GM12878 (cell line): ENCODE results near the gene MRAS. TPM values are rescaled to one million over a fixed set of nuclear protein-coding genes. Genes with fewer than 3 reads are reported as not detected.

Experiments
- ATAC-seq: fragments of 200-7000 bp; cut with Tn5 transposase; 3 replicates; pipeline ENCODE4 v1.9.1; 2020; ENCODE audit warnings: mild to moderate bottlenecking, moderate library complexity
- BruUV-seq: library from RNA; stranded (reverse); fragments of 400-500 nt; replicated peaks from 2 replicates; lab custom pipeline; 2021; lab: Mats Ljungman, UMichigan
- CTCF ChIA-PET: fragments of 300-600 bp; sonication (Branson Sonifier 250); formaldehyde crosslinking; extraction: SDS; loops from one replicate; lab custom pipeline; 2021; ENCODE audit warnings: inconsistent platforms; lab: Yijun Ruan, JAX
- POLR2A ChIA-PET: fragments of 350-600 bp; formaldehyde crosslinking; extraction: SDS; loops from one replicate; lab custom pipeline; 2021; ENCODE audit warnings: inconsistent platforms; lab: Charles Lee
- RAD21 ChIA-PET: fragments of 300-600 bp; sonication (Branson Sonifier 250); formaldehyde crosslinking; loops from one replicate; lab custom pipeline; 2023; ENCODE audit warnings: antibody characterized with exemption; ENCODE audit not compliant: unreplicated experiment; lab: Charles Lee
- SMC1A ChIA-PET: fragments of 300-600 bp; sonication (Branson Sonifier 250); formaldehyde crosslinking; loops from one replicate; lab custom pipeline; 2023; ENCODE audit not compliant: unreplicated experiment, uncharacterized antibody; lab: Charles Lee
- DNase-seq: peaks from one replicate; pipeline ENCODE4 v3.0.0-alpha.2; 2011; ENCODE audit warnings: low read depth, low spot score
- FAIRE-seq: peaks from 3 replicates; lab custom pipeline; 2011; peaks lifted over from hg19 to GRCh38; lab: Jason Lieb, UNC
- H2AFZ ChIP-seq: 2 replicates; pipeline ENCODE4 v1.6.0; 2011; ENCODE audit warnings: low read depth, low read length, control low read depth; ENCODE audit not compliant: control insufficient read depth
- H3K27ac ChIP-seq: 2 replicates; pipeline ENCODE4 v1.5.1; 2011; ENCODE audit warnings: control low read depth; ENCODE audit not compliant: control insufficient read depth, insufficient read depth
- H3K27me3 ChIP-seq, 2 experiments: replicated peaks in 1 of 2; 2 replicates each; pipeline versions ENCODE4 v1.6.0 to v1.6.1; 2011; ENCODE audit warnings: low read length in 1 of 2; ENCODE audit not compliant: control insufficient read depth in 2 of 2, insufficient read depth in 2 of 2
- H3K36me3 ChIP-seq, 2 experiments: 2 replicates each; pipeline ENCODE4 v1.5.1; 2011; ENCODE audit warnings: low read length in 1 of 2; ENCODE audit not compliant: control insufficient read depth in 2 of 2, insufficient read depth in 2 of 2
- H3K4me1 ChIP-seq: 2 replicates; pipeline ENCODE4 v1.6.1; 2011; ENCODE audit warnings: mild to moderate bottlenecking, low read length, moderate library complexity, mixed read lengths; ENCODE audit not compliant: control insufficient read depth, insufficient read depth
- H3K4me2 ChIP-seq: 2 replicates; pipeline ENCODE4 v1.6.0; 2011; ENCODE audit warnings: control low read depth; ENCODE audit not compliant: control insufficient read depth, insufficient read depth
- H3K4me3 ChIP-seq: fragments of 200-600 bp; sonication (generic); 2 replicates; pipeline ENCODE4 v1.5.1; 2016
- H3K79me2 ChIP-seq: 2 replicates; pipeline ENCODE4 v1.6.0; 2011; ENCODE audit warnings: low read length; ENCODE audit not compliant: control insufficient read depth, insufficient read depth
- H3K9ac ChIP-seq: 2 replicates; pipeline ENCODE4 v1.8.0; 2011; ENCODE audit warnings: low read length, control low read depth, mixed read lengths; ENCODE audit not compliant: control insufficient read depth, insufficient read depth
- H3K9me3 ChIP-seq: replicated peaks from 3 replicates; pipeline ENCODE4 v1.5.1; 2011; ENCODE audit warnings: mild to moderate bottlenecking, low read length; ENCODE audit not compliant: control insufficient read depth, insufficient read depth
- H4K20me1 ChIP-seq: 2 replicates; pipeline ENCODE4 v1.6.0; 2011; ENCODE audit not compliant: control insufficient read depth, insufficient read depth
- ATF7 ChIP-seq: fragments of 450-650 bp; IDR thresholded peaks from 2 replicates; pipeline ENCODE4 v1.6.1; 2016; ENCODE audit warnings: low read depth, mild to moderate bottlenecking
- CEBPZ ChIP-seq: fragments of 150-350 bp; IDR thresholded peaks from 2 replicates; pipeline ENCODE4 v1.6.1; 2016; ENCODE audit warnings: low read depth, low read length
- HSF1 ChIP-seq: fragments of 150-350 bp; IDR thresholded peaks from 2 replicates; pipeline ENCODE4 v1.6.1; 2014; ENCODE audit warnings: mild to moderate bottlenecking, low read depth, low read length
- JUND ChIP-seq: IDR thresholded peaks from 2 replicates; pipeline ENCODE4 v1.6.1; 2012; ENCODE audit warnings: low read depth, mild to moderate bottlenecking, low read length, improper control_type of control experiment, moderate library complexity
- KAT2A ChIP-seq: conservative IDR thresholded peaks from 2 replicates; pipeline ENCODE4 v1.6.1; 2011; ENCODE audit warnings: low read depth, low read length; ENCODE audit not compliant: control insufficient read depth
- MLLT1 ChIP-seq: fragments of 450-650 bp; IDR thresholded peaks from 2 replicates; pipeline ENCODE4 v1.6.1; 2016; ENCODE audit warnings: mild to moderate bottlenecking
- POLR2A ChIP-seq: IDR thresholded peaks from 2 replicates; pipeline ENCODE4 v1.6.1; 2011; ENCODE audit warnings: low read depth, mild to moderate bottlenecking, low read length
- RELA ChIP-seq: fragments of 450-650 bp; IDR thresholded peaks from 2 replicates; pipeline ENCODE4 v1.8.0; 2014; ENCODE audit warnings: borderline replicate concordance; ENCODE audit not compliant: partially characterized antibody
- REST ChIP-seq: IDR thresholded peaks from 2 replicates; pipeline ENCODE4 v1.6.1; 2012; ENCODE audit warnings: mild to moderate bottlenecking, low read depth, low read length
- SREBF2 ChIP-seq: IDR thresholded peaks from 2 replicates; pipeline ENCODE4 v1.6.1; 2012; ENCODE audit warnings: mild to moderate bottlenecking, low read length
- WGBS: methylation state at CpG from one replicate; pipeline ENCODE4 v1.1.6; 2016; ENCODE audit warnings: low lambda C conversion rate; ENCODE audit not compliant: insufficient replicate concordance, insufficient coverage; ENCODE audit errors: missing lambda C conversion rate; 5-methylcytosine and 5-hydroxymethylcytosine counted together
- in situ Hi-C: fragments of 300-500 bp; cut with MboI; formaldehyde crosslinking; loops from 9 replicates; pipeline ENCODE4 v1.14.3; 2018; ENCODE audit warnings: mixed read lengths
- intact Hi-C: fragments of 100-400 bp; cut with micrococcal nuclease; formaldehyde crosslinking; loops from one replicate; pipeline ENCODE4 v1.14.2; 2022; ENCODE audit not compliant: unreplicated experiment
- polyA plus RNA-seq, 11 experiments: library from polyadenylated mRNA; depleted of rRNA in 4 of 11; unstranded in 6 of 11; stranded (reverse) in 5 of 11; fragments of >200 nt; fragmentation: Nextera tagmentation in 4 of 11; fragmentation: Illumina TruSeq in 1 of 11; extraction: Ambion mirVana in 4 of 11; extraction: Trizol in 1 of 11; gene quantifications; 1 replicate in 1 of 11; 2 replicates in 10 of 11; pipeline versions ENCODE4 v1.2.1 to v1.2.3, GENCODE V29; 2011 to 2016; ENCODE audit warnings: inconsistent platforms in 2 of 11, missing spikeins in 2 of 11, low read depth in 1 of 11
- total RNA-seq, 4 experiments: library from RNA; depleted of rRNA in 3 of 4; stranded (reverse); fragments of >200 nt in 3 of 4; fragmentation: Illumina TruSeq in 1 of 4; extraction: Trizol in 1 of 4; gene quantifications; 2 replicates each; pipeline versions ENCODE4 v1.2.1 to v1.2.3, GENCODE V29; 2013 to 2021

Gene MRAS
- total and polyA plus RNA-seq, 10 of the 15 experiments (the other 5 are each of a cell fraction or from before 2014, with no cell fraction given), result 0.01 to 0.44 (median 0.17) TPM; not detected in 6

- DNase-seq (no peak), FAIRE-seq (no peak), ATAC-seq (no peak)
- SMC1A ChIA-PET, result no interaction called here
- no peak overlapping the region for H3K27ac ChIP-seq
- intact Hi-C loops (no loop called here), in situ Hi-C loops (no loop called here)
- no peaks in the 10 kb centered on the region for H3K36me3 ChIP-seq
- no peaks in the 10 kb centered on the region for H3K79me2 ChIP-seq
- WGBS, result 56% methylated on average over 4 of the region's 4 CpGs
- TF ChIP-seq POLR2A (no peak), MLLT1 (no peak), REST (no peak), KAT2A (no peak), CEBPZ (no peak), HSF1 (no peak), JUND (no peak), SREBF2 (no peak), RELA (no peak), ATF7 (no peak)
- POLR2A ChIA-PET, result no interaction called here
- H3K9me3 ChIP-seq, result no peaks in the 10 kb centered on the region
- no peaks in the 10 kb centered on the region for H4K20me1 ChIP-seq
- CTCF ChIA-PET, result no interaction called here
- H3K4me2 ChIP-seq, result no peak overlapping the region
- H3K27me3 ChIP-seq, result no peaks in the 10 kb centered on the region; a peak in 2 of 4 replicates
- no peak overlapping the region for H2AFZ ChIP-seq
- no peak overlapping the region for H3K4me3 ChIP-seq
- RAD21 ChIA-PET, result no interaction called here
- no TSS peak for BruUV-seq
- H3K9ac ChIP-seq, result no peak overlapping the region
- H3K4me1 ChIP-seq, result no peaks in the 10 kb centered on the region
These were observed 45.8 kb downstream of the MRAS start for GRCh38 chr3:138394156-138394555.
